IPS-NIHi11 (cell line): ENCODE data around the gene ZBTB39.
A peak's percentile ranks its signal among the peaks of the same experiment; 100 is the strongest.
"Not testable (repeated sequence)": the region's sequence is repeated elsewhere in the genome, so short reads cannot be mapped to it uniquely, and the experiment has no call there.

Experiments used
- DNase-seq: peaks from one replicate; pipeline ENCODE4 v3.0.0; 2012; ENCODE audit warnings: mixed read lengths, low spot score

The ZBTB39 gene

GRCh38 chr12:57031789-57032188 is 25.4 kb upstream of the ZBTB39 start:
- no peak for DNase-seq

GRCh38 chr12:57031138-57031725 is 24.9 kb upstream of the ZBTB39 start:
- no peak for DNase-seq

- DNase-seq, result no peak
Measured at GRCh38 chr12:57029457-57029856, 23.1 kb upstream of the ZBTB39 start.

GRCh38 chr12:57027805-57028153 is 21.4 kb upstream of the ZBTB39 start:
- DNase-seq, result no peak

GRCh38 chr12:57027011-57027804 is 20.9 kb upstream of the ZBTB39 start:
- no peak for DNase-seq

- no peak for DNase-seq
Measured at GRCh38 chr12:57025196-57025595, 18.9 kb upstream of the ZBTB39 start.

GRCh38 chr12:57022324-57022723 is 16.0 kb upstream of the ZBTB39 start:
- DNase-seq, result not testable (repeated sequence)

- no peak for DNase-seq
Measured at GRCh38 chr12:57019983-57020719, 13.8 kb upstream of the ZBTB39 start.

GRCh38 chr12:57018906-57019305 is 12.6 kb upstream of the ZBTB39 start:
- DNase-seq, result no peak

- not testable (repeated sequence) for DNase-seq
Measured at GRCh38 chr12:57018353-57018752, 12.0 kb upstream of the ZBTB39 start.

- peak; percentile 57 for DNase-seq
Measured at GRCh38 chr12:57016348-57016747, 10.0 kb upstream of the ZBTB39 start, which contains the start of gene TAC3. TAC3 (minus strand) TSS chr12:57016529; CDS start chr12:57015797, 732 bp downstream.

- DNase-seq, result no peak
Measured at GRCh38 chr12:57012600-57013465, 6.5 kb upstream of the ZBTB39 start.

- no peak for DNase-seq
Measured at GRCh38 chr12:57011438-57012424, 5.4 kb upstream of the ZBTB39 start.

- DNase-seq, result no peak
Measured at GRCh38 chr12:57010627-57011247, 4.4 kb upstream of the ZBTB39 start.

- DNase-seq, result no peak
Measured at GRCh38 chr12:57009949-57010626, 3.7 kb upstream of the ZBTB39 start.

GRCh38 chr12:57008178-57008577 is 1.8 kb upstream of the ZBTB39 start:
- DNase-seq, result peak; percentile 50

GRCh38 chr12:57006809-57007475 is 596 bp upstream of the ZBTB39 start:
- no peak for DNase-seq

- DNase-seq, result no peak
Measured at GRCh38 chr12:57004651-57005050, 1.7 kb downstream of the ZBTB39 start.

GRCh38 chr12:57003395-57003794 is 3.0 kb downstream of the ZBTB39 start:
- DNase-seq, result no peak
